ENCODE data around the gene IFNL1.
"Not testable (repeated sequence)": the region's sequence is repeated elsewhere in the genome, so short reads cannot be mapped to it uniquely, and the experiment has no call there.

IFNL1 gene

GRCh38 chr19:39270036-39270871, 26.0 kb upstream of the IFNL1 start:
- no peak for DNase-seq

DNA sequence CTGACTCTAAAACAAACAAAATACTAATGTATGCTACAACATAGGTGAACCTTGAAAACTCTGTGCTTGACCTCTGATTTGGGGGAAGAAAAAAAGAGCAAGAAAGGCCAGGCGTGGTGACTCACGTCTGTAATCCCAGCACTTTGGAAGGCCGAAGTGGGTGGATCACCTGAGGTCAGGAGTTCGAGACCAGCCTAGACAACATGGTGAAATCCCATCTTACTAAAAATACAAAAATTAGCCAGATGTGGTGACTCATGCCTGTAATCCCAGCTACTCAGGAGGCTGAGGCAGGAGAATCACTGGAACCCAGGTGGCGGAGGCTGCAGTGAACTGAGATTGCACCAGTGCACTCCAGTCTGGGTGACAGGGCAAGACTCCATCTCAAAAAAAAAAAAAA, 22.3 kb upstream of the IFNL1 start:
- DNase-seq, result not testable (repeated sequence)

DNA sequence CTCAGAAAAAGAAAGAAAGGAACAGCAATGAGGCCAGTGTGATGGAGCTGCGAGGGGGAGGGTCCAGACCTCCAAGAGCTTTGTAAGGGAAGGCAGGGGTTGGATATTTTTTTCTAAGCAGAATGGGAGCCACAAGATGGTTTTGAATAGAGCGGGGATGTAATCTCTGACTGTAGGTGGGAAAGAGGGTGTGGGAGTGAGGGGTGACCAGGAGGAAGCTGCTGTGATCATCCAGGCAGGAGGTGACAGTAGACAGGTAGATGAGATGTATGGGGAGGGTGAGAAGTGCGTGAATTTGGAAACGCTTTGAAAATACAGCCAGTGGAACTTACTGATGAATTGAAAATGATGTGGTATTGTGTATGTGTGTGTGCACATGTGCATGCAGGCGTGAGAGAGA, 20.6 kb upstream of the IFNL1 start:
- no peak for DNase-seq

DNA sequence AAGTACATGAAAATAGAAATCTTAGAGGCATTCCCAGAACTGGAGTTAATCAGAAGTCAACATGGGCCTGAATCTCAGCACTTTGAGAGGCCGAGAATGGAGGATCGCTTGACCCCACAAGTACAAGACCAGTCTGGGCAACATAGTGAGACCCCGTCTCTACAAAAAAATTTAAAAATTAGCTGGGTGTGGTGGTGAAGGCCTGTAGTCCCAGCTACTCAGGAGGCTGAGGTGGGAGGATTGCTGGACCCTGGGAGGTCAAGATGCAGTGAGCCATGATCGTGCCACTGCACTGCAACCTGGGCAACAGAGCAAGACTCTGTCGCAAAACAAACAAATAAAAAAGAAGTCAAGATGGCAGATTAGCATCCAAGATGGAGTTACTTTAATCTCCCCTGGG, 19.5 kb upstream of the IFNL1 start:
- no peak for DNase-seq

GRCh38 chr19:39277598-39277997, 18.6 kb upstream of the IFNL1 start:
- no peak for DNase-seq

DNA sequence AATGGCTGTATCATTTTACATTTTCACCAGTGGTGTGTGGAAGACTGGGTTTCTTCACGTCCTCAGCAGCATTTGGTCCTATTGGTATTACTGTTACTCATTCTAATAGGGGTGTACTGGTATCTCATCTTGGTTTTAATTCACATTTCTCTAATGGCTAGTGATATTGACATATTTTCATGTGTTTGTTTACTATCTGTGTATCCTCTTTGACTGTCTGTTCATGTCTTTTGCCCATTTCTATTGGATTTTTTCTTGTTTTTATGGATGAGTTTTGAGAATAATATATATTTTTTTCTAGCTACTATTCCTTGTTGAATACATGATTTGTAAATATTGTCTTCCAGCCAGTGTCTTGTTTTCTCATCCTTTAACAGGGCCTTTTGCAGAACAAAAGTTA, 14.2 kb upstream of the IFNL1 start:
- DNase-seq, result no peak

DNA sequence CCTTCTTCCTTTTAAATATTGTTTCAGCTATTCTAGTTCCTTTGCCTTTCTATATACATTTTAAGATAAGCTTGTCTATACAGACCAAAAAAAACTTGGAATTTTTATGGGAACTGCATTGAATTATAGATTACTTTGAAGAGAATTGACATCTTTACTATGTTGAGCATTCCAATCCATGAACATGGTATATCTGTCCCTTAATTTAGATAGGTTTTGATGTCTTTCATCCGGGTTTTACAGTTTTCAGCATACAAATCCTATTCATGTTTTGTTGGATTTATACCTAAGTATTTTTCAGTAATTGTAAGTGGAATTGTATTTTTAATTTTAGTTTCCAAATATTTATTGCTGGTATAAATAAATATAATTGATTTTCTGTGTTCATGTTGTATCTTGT, 12.2 kb upstream of the IFNL1 start:
- no peak for DNase-seq

- DNase-seq, result no peak
Measured at GRCh38 chr19:39293394-39293793, 2.8 kb upstream of the IFNL1 start.

- no peak for DNase-seq
Measured at GRCh38 chr19:39296906-39297305, 699 bp downstream of the IFNL1 start.

- peak; percentile 72 for DNase-seq
Measured at GRCh38 chr19:39297931-39298634, 1.9 kb downstream of the IFNL1 start.

DNA sequence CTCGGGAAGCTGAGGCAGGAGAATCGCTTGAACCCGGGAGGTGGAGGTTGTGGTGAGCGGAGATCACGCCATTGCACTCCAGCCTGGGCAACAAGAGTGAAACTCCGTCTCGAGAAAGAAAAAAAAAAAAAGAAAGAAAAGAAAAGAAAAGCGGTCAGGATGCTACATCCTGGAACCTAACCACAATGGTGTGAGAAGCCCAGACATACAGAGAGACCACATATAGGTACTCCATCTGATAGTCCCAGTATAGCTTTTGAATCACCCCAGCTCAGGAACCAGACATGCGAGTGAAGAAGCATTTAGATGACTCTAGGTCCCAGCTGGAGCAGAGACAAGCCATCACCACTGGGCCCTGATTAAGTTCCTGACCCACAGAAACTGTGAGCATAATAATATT, 3.2 kb downstream of the IFNL1 start:
- DNase-seq, result no peak

- DNase-seq, result no peak
Measured at GRCh38 chr19:39299832-39300231, 3.6 kb downstream of the IFNL1 start.

DNA sequence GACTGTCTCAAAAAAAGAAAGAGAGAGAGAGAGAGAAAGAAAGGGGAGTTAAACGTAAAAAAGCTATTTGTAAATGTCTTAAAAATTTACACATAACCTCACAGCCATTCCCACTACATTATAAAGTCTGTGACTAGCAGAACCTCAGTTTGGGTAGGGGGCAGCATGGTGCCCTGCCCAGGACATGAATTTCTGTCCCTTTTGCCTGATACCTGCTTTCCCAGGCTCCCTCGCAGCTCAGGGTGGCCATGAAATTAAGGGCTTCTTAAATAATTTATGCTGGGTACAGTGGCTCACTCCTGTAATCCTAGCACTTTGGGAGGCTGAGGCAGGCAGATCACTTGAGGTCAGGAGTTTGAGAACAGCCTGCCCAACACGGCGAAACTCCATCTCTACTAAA, 4.8 kb downstream of the IFNL1 start:
- peak; percentile 20 for DNase-seq

DNA sequence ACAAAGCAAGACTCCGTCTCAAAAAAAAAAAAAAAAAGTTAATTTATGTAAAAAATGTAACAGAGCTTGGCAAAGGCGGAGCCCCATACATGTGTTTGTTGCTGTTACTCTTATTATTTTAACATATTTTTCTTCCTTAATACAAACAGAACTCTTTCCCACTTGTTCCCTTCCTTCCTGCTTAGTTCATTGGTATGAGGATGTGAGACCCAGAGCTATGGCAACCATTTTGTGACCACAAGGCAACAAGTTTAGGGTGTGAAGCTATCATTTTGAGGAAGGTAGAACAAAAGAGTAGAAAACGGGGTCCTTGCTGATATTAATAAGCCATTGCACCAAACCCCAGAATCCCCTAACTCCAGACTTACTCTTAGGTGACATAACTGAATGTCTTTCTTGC, 5.4 kb downstream of the IFNL1 start:
- peak; percentile 8 for DNase-seq

DNA sequence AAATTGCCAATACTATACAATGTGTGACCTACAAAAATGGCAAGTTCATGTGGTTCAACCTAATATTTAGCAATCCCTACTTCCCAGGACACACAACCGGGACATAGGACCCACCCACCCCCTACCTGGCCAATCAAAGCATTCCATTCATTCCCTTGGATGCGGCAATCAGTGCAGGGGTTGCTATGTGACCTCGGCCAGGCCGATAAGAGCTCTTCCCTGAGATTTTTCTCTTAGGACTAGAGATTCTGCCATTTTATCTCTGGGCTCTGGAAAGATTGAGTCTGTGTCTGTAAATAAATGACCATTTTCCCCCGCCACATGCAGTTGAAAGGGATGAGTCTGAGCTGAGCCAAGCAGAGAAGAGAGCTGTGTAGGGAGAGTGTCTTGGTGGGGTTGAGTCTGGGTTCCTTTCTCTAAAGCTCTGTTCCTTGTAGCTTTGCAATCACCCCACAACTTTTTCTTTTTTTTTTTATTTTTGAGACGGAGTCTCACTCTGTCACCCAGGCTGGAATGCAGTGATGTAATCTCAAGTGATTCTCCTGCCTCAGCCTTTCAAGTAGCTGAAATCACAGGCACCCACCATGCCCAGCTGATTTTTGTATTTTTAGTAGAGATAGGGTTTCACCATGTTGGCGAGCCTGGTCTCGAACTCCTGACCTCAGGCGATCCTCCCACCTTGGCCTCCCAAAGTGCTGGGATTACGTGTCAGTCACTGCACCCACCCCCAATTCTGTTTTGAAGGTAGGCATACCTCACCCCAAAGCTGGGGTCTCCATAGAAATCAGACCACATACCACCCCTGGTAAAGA, 7.4 kb downstream of the IFNL1 start:
- peak; percentile 15 for DNase-seq

- DNase-seq, result no peak
Measured at GRCh38 chr19:39304185-39304513, 7.9 kb downstream of the IFNL1 start.

DNA sequence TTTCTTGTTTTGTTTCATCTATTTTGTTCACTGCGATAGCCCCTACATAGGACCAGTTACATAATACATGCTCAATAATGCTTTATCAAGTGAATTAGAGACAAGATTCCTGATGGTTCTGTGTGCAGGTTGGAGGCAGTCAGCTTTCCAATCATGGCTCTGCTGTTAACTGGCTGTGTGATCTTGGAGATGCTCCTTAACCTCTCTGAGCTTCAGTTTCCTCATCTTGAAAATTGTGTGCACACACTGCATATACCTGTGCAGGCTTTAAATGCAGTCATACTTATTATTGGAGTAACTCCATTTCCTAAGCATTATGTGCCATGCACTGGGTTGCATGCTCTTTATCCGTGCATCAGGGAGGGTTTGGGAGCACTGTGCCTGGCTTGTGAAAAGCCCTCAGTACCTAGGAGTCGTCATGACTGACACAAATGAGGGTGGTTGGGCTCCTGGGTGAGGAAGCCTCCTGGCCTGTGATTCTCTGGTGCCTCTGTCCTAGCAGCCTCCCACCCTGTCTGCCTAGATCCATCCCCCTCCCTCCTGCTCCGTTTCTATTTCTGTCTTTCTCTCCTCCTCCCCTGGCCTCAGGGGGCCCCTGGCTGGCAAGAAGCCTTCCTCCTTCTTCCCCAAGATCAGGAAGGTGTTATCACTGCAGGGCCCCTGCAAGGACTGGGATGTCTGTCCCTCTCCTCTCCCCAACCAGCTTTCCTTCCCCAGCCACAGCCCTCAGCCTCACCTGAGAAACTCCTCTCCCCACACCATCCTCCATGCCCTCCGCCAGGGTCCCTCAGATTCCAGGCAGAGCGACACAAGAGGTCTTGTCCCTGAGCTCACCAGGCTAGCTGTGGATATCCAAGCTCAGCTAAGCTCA, 8.7 kb downstream of the IFNL1 start:
- peak; percentile 39 for DNase-seq

DNA sequence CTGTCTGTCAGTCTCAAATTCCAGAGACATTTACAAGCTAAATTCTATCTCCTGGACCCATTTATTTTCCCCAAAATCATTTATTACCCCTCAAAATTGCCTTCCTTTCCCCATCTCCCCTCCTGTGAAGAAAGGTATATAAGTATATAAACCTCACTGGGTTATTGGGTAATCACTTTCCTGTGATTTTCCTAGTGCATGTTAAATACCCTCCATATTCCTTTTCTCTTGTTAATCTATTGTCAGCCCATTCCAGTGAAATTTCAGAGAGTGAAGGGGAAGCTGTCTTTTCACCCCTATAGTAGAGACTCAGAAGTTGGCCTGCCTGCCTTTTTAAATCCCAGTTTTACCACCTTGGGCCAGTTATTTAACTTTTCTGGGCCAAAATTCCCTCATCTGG, 9.9 kb downstream of the IFNL1 start:
- no peak for DNase-seq

- DNase-seq, result no peak
Measured at GRCh38 chr19:39307046-39307821, 11.0 kb downstream of the IFNL1 start.

DNA sequence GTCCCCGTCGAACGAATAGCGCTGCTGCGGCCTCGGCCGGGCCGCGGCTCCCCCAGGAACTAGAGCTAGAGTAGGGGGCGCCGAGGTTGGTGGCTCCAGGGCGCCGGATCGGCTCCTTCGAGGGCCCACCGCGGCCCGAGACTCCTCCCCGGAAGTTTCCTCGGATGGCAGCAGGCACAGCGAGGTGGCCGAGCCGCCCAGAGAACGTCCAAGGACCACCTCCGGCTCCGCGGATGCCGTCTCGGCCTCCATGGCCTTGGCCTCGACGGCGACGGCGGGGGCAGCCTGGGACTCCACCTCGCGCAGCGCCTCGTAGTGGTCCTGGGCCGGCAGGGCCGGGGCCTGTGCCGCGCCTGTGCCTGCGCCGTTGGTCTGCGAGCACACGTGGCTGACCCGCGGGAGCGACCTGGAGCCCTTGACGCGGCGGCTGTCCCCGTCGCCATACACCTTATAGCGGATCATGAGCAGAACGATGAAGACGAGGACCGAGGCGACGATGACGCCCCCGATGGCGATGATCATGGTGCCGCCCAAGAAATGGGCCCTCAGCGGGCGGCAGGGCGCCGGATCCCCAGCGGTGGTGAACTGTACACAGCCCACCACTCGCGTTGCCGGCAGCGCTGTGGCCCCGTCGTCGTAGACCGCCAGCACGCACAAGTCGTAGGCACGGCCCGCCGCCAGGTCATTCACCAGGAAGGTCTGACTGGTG, 11.8 kb downstream of the IFNL1 start:
- no peak for DNase-seq
